Spleen (tissue), 11 donors: ENCODE measurements around the gene NAPB. TPM values are rescaled to one million over a fixed set of nuclear protein-coding genes. Genes with fewer than 3 reads are reported as not detected.

Experiments
- DNase-seq: peaks from one replicate; pipeline ENCODE4 v3.0.0-alpha.2; 2020
- H3K27ac ChIP-seq, 8 donors: fragments of 200-600 bp; sonication (generic) in 7 of 8; 1 replicate in 4 of 8; 2 replicates in 4 of 8; pipeline versions ENCODE4 v1.5.0 to v1.8.0; 2016 to 2021; ENCODE audit warnings: inconsistent platforms in 4 of 8, mild to moderate bottlenecking in 4 of 8, moderate library complexity in 1 of 8
- H3K27me3 ChIP-seq, 7 donors: fragments of 200-600 bp; sonication (generic) in 6 of 7; replicated peaks in 1 of 7; 1 replicate in 4 of 7; 2 replicates in 3 of 7; pipeline versions ENCODE4 v1.5.0 to v1.8.0; 2016 to 2021; ENCODE audit warnings: inconsistent platforms in 3 of 7, mild to moderate bottlenecking in 1 of 7
- H3K36me3 ChIP-seq, 6 donors: fragments of 200-600 bp; sonication (generic) in 5 of 6; 1 replicate in 4 of 6; 2 replicates in 2 of 6; pipeline versions ENCODE4 v1.5.0 to v1.8.0; 2016 to 2021; ENCODE audit warnings: inconsistent platforms in 2 of 6
- H3K4me1 ChIP-seq, 6 donors: fragments of 200-600 bp; sonication (generic) in 5 of 6; 1 replicate in 3 of 6; 2 replicates in 3 of 6; pipeline versions ENCODE4 v1.5.0 to v1.8.0; 2016 to 2021; ENCODE audit warnings: inconsistent platforms in 3 of 6
- H3K4me3 ChIP-seq, 8 donors: fragments of 200-600 bp; sonication (generic) in 7 of 8; 1 replicate in 4 of 8; 2 replicates in 4 of 8; pipeline versions ENCODE4 v1.5.0 to v1.8.0; 2016 to 2021; ENCODE audit warnings: inconsistent platforms in 4 of 8, mild to moderate bottlenecking in 4 of 8, moderate library complexity in 2 of 8
- H3K9me3 ChIP-seq, 8 donors: fragments of 200-600 bp; sonication (generic) in 7 of 8; 1 replicate in 4 of 8; 2 replicates in 4 of 8; pipeline versions ENCODE4 v1.5.0 to v1.8.0; 2016 to 2021; ENCODE audit warnings: inconsistent platforms in 4 of 8
- POLR2A ChIP-seq, 3 donors: fragments of 450-650 bp; IDR thresholded peaks; one replicate each; pipeline ENCODE4 v1.5.1; 2017; ENCODE audit warnings: antibody characterized with exemption in 3 of 3, mild to moderate bottlenecking in 1 of 3
- POLR2AphosphoS5 ChIP-seq, 3 donors: sonication (generic); formaldehyde crosslinking; IDR thresholded peaks; one replicate each; pipeline ENCODE4 v1.5.1; 2017; ENCODE audit warnings: antibody characterized with exemption in 3 of 3
- WGBS, 5 donors: extraction: QIAGEN DNeasy Blood & Tissue Kit in 3 of 5; methylation state at CpG; one replicate each; pipeline versions ENCODE4 v1.1.5 to v1.1.7; 2013 to 2018; 5-methylcytosine and 5-hydroxymethylcytosine counted together
- intact Hi-C: fragments of 100-400 bp; cut with DNase I; formaldehyde crosslinking; loops from one replicate; pipeline ENCODE4 v1.15.0; 2023; ENCODE audit warnings: low total_unique reads
- polyA plus RNA-seq, 3 donors: library from polyadenylated mRNA; stranded (reverse); fragments of 200-250 nt; gene quantifications; one replicate each; pipeline ENCODE4 v1.2.1, GENCODE V29; 2013
- total RNA-seq, 7 donors: library from RNA; depleted of rRNA in 3 of 7; stranded (reverse); fragments of >200 nt in 3 of 7; fragmentation: NEBNext Ultra II Directional in 4 of 7; extraction: Animal tissue kit (Norgen Biotek cat#: 25700) in 4 of 7; gene quantifications; one replicate each; pipeline versions ENCODE4 v1.1.0 to v1.2.1, GENCODE V29; 2016 to 2021
- TF ChIP-seq, protein P1 (sequence below), 11 experiments: fragments of 200-600 bp in 7 of 11; fragments of 450-650 bp in 4 of 11; sonication (generic) in 4 of 11; IDR thresholded peaks in 8 of 11; conservative IDR thresholded peaks in 3 of 11; 1 replicate in 7 of 11; 2 replicates in 4 of 11; pipeline versions ENCODE4 v1.4.0 to v1.8.0; 2016 to 2021; ENCODE audit warnings: antibody characterized with exemption in 11 of 11, inconsistent platforms in 4 of 11, mild to moderate bottlenecking in 1 of 11
- donor health status: healthy with polysubstance abuse.
- donor health status: DM: no; HTN: no; CAD: no; lungs with moderate emphysema.
- donor health status: DM: no; HTN: no; CAD: no.
- donor health status: Bipolar disorder and iron deficiency.
- donor health status: healthy.
- donor health status: DM: no; HTN: no; CAD: no.
- donor health status: DM: yes; HTN: yes; CAD: no.

The NAPB gene
- total and polyA plus RNA-seq, 10 donors: 3.4 to 31.9 (median 14.0) TPM

GRCh38 chr20:23367770-23368169 is 53.5 kb downstream of the NAPB start:
- TF ChIP-seq, protein P1, sequence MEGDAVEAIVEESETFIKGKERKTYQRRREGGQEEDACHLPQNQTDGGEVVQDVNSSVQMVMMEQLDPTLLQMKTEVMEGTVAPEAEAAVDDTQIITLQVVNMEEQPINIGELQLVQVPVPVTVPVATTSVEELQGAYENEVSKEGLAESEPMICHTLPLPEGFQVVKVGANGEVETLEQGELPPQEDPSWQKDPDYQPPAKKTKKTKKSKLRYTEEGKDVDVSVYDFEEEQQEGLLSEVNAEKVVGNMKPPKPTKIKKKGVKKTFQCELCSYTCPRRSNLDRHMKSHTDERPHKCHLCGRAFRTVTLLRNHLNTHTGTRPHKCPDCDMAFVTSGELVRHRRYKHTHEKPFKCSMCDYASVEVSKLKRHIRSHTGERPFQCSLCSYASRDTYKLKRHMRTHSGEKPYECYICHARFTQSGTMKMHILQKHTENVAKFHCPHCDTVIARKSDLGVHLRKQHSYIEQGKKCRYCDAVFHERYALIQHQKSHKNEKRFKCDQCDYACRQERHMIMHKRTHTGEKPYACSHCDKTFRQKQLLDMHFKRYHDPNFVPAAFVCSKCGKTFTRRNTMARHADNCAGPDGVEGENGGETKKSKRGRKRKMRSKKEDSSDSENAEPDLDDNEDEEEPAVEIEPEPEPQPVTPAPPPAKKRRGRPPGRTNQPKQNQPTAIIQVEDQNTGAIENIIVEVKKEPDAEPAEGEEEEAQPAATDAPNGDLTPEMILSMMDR (IDR thresholded peaks at IDR 0.05 in 8 of 11, conservative IDR thresholded peaks at IDR 0.05 in 3 of 11): no peak
- no peak for DNase-seq
- no peak overlapping the region for H3K4me3 ChIP-seq
- no peak overlapping the region for H3K27ac ChIP-seq
- H3K9me3 ChIP-seq: no peaks in the 10 kb centered on the region
- intact Hi-C loops: loop anchor here (5.0 kb wide), 1 partner anchor 50 kb away; no protein-coding TSS in a partner anchor
- H3K36me3 ChIP-seq: peaks cover 0 to 81% (median 56%) of the 10 kb centered on the region in 6 donors
- H3K4me1 ChIP-seq: peaks cover 25 to 53% (median 42%) of the 10 kb centered on the region in 6 donors
- H3K27me3 ChIP-seq: no peaks in the 10 kb centered on the region

DNA sequence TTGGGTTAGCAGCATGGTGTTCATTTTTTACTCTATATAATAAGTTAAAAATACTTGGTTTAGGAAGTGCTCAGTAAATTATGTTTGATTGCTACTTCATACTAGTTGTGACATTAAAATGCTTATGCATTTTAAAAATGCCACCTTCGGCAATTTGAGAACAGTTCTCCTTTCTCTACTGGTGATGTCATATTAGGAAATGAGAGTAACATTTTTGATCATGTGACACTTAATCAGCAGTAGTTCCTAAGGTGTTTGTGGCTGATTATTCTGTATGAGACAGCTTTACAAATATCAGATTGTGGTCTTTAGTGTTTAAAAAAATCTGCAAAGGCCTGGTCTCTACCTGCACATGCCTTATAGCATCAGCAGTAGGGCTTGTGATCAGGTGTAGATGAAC is 54.9 kb downstream of the NAPB start:
- DNase-seq: no peak
- no peak for TF ChIP-seq POLR2A (IDR thresholded peaks at IDR 0.05)
- TF ChIP-seq, protein P1 (IDR thresholded peaks at IDR 0.05 in 8 of 11, conservative IDR thresholded peaks at IDR 0.05 in 3 of 11): no peak
- TF ChIP-seq POLR2AphosphoS5 (IDR thresholded peaks at IDR 0.05): no peak
- H3K9me3 ChIP-seq: no peaks in the 10 kb centered on the region
- intact Hi-C loops: loop anchor here (5.0 kb wide), 1 partner anchor 51 kb away; no protein-coding TSS in a partner anchor
- WGBS, 5 donors: 12 to 34% (median 14%) methylated on average over 1 of the region's 1 CpG
- no peaks in the 10 kb centered on the region for H3K27me3 ChIP-seq
- peak overlapping the region in 7 of 8 donors; percentile 13 to 76 (median 58) for H3K27ac ChIP-seq
- peaks cover 27 to 59% (median 44%) of the 10 kb centered on the region in 6 donors for H3K4me1 ChIP-seq
- H3K36me3 ChIP-seq: peaks cover 0 to 67% (median 43%) of the 10 kb centered on the region in 6 donors
- H3K4me3 ChIP-seq: no peak overlapping the region

GRCh38 chr20:23365390-23366165 is 55.7 kb downstream of the NAPB start:
- Histone ChIP-seq H3K9me3 (no peaks in the 10 kb centered on the region), H3K36me3 (peaks cover 0 to 59% (median 35%) of the 10 kb centered on the region in 6 donors), H3K4me3 (no peak overlapping the region), H3K4me1 (peaks cover 27 to 67% (median 50%) of the 10 kb centered on the region in 6 donors), H3K27me3 (no peaks in the 10 kb centered on the region), H3K27ac (peak overlapping the region in 7 of 8 donors; percentile 13 to 76 (median 58))
- intact Hi-C loops: loop anchor here (5.0 kb wide), 1 partner anchor 52 kb away; no protein-coding TSS in a partner anchor
- 94 to 97% (median 96%) methylated on average over 65 of the region's 65 CpGs for WGBS, 5 donors
- DNase-seq: peak; percentile 85
- peak; percentile 17 to 76 (median 35) for TF ChIP-seq POLR2AphosphoS5 (IDR thresholded peaks at IDR 0.05)
- TF ChIP-seq, protein P1 (IDR thresholded peaks at IDR 0.05 in 8 of 11, conservative IDR thresholded peaks at IDR 0.05 in 3 of 11): no peak

GRCh38 chr20:23363257-23363649 is 58.0 kb downstream of the NAPB start:
- Histone ChIP-seq H3K27ac (peak overlapping the region in 6 of 8 donors; percentile 98 to 100 (median 100)), H3K36me3 (peaks cover 0 to 36% (median 15%) of the 10 kb centered on the region in 6 donors), H3K4me1 (peaks cover 31 to 83% (median 61%) of the 10 kb centered on the region in 6 donors), H3K27me3 (no peaks in the 10 kb centered on the region), H3K4me3 (peak overlapping the region in 4 of 8 donors; percentile 71 to 96 (median 82)), H3K9me3 (no peaks in the 10 kb centered on the region)
- DNase-seq: no peak
- 58 to 70% (median 68%) methylated on average over 4 of the region's 4 CpGs for WGBS, 5 donors
- intact Hi-C loops: no loop called here
- TF ChIP-seq, protein P1 (IDR thresholded peaks at IDR 0.05 in 8 of 11, conservative IDR thresholded peaks at IDR 0.05 in 3 of 11): no peak
- TF ChIP-seq POLR2AphosphoS5 (IDR thresholded peaks at IDR 0.05): no peak
- no peak for TF ChIP-seq POLR2A (IDR thresholded peaks at IDR 0.05)
